ENCODE measurements around the gene STARD7. TPM values are rescaled to one million over a fixed set of nuclear protein-coding genes. Genes with fewer than 3 reads are reported as not detected.

Gene STARD7
- total RNA-seq, 6 experiments from 2014 or later = 52.8 to 83.9 (median 65.4) TPM

DNA sequence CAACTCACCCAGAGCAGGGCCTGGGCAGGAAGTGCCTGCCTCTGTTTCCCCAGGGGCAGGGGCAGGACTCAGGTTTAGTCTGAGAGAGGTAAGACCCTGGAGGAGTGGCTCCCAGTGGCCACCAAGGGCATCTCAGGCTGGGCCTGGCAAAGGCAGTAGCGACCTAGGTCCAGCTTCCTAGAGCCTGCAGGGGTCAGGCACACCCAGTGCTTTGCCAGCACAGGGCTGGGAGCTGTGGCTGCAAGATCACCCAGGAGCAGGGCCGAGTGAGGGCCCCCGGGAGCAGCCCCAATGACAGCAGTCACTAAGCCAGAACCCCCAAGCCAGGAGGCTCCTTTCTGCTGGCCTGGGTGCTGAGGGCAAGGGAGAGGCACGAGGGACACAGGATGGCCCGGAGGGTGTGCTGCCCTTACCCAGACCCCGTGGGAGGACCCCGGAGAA, 54.6 kb downstream of the STARD7 start:
- Histone ChIP-seq H3K27me3 (no peaks in the 10 kb centered on the region), H3K4me3 (no peak overlapping the region), H3K4me1 (no peaks in the 10 kb centered on the region), H3K27ac (no peak overlapping the region), H3K9me3 (no peaks in the 10 kb centered on the region), H3K36me3 (no peaks in the 10 kb centered on the region)
- DNase-seq = peak in 2 of 3 donors; percentile 11 to 48
- 65% methylated on average over 2 of the region's 7 CpGs for WGBS (ENCODE audit: insufficient coverage, low coverage, low lambda C conversion rate, missing lambda C conversion rate)
- no peak for TF ChIP-seq POLR2A (IDR thresholded peaks at IDR 0.05)
- TF ChIP-seq, protein P1, sequence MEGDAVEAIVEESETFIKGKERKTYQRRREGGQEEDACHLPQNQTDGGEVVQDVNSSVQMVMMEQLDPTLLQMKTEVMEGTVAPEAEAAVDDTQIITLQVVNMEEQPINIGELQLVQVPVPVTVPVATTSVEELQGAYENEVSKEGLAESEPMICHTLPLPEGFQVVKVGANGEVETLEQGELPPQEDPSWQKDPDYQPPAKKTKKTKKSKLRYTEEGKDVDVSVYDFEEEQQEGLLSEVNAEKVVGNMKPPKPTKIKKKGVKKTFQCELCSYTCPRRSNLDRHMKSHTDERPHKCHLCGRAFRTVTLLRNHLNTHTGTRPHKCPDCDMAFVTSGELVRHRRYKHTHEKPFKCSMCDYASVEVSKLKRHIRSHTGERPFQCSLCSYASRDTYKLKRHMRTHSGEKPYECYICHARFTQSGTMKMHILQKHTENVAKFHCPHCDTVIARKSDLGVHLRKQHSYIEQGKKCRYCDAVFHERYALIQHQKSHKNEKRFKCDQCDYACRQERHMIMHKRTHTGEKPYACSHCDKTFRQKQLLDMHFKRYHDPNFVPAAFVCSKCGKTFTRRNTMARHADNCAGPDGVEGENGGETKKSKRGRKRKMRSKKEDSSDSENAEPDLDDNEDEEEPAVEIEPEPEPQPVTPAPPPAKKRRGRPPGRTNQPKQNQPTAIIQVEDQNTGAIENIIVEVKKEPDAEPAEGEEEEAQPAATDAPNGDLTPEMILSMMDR (IDR thresholded peaks at IDR 0.05) = no peak
- intact Hi-C loops (cut with DNase I) = loop anchor here in 1 of 2 donors (10.0 kb wide), 1 partner anchor 351 kb away; the partner anchor contains the start of gene NEURL3
- no peak for ATAC-seq

DNA sequence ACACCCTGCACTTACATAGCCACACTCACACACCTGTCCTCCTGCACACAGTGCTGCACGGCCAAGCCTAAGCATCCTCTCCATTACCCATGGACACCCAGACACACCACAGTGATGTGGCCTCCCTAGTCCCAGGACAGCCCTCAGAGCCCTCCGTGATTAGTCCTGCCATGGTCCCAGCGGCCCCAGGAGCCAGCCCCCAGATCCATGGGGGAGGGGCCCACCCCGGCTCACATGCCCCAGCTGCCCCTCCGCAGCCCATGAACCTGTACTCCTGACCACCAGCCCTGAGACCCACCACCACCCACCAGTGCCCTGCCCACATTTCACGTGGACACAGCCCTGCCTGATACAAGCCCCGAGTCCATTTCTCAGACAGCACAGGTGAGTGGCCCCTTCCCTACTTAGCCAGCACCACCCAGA, 55.3 kb downstream of the STARD7 start:
- H3K4me1 ChIP-seq = no peaks in the 10 kb centered on the region
- H3K27me3 ChIP-seq = no peaks in the 10 kb centered on the region
- H3K27ac ChIP-seq = no peak overlapping the region
- no peaks in the 10 kb centered on the region for H3K36me3 ChIP-seq
- DNase-seq = peak in 2 of 3 donors; percentile 16 to 40
- H3K4me3 ChIP-seq = no peak overlapping the region
- no peak for ATAC-seq
- H3K9me3 ChIP-seq = no peaks in the 10 kb centered on the region
- WGBS (ENCODE audit: insufficient coverage, low coverage, low lambda C conversion rate, missing lambda C conversion rate) = 86% methylated on average over 1 of the region's 7 CpGs
- TF ChIP-seq, protein P1 (IDR thresholded peaks at IDR 0.05) = no peak
- TF ChIP-seq POLR2A (IDR thresholded peaks at IDR 0.05) = no peak
- intact Hi-C loops (cut with DNase I) = loop anchor here in 1 of 2 donors (10.0 kb wide), 1 partner anchor 351 kb away; the partner anchor contains the start of gene NEURL3

DNA sequence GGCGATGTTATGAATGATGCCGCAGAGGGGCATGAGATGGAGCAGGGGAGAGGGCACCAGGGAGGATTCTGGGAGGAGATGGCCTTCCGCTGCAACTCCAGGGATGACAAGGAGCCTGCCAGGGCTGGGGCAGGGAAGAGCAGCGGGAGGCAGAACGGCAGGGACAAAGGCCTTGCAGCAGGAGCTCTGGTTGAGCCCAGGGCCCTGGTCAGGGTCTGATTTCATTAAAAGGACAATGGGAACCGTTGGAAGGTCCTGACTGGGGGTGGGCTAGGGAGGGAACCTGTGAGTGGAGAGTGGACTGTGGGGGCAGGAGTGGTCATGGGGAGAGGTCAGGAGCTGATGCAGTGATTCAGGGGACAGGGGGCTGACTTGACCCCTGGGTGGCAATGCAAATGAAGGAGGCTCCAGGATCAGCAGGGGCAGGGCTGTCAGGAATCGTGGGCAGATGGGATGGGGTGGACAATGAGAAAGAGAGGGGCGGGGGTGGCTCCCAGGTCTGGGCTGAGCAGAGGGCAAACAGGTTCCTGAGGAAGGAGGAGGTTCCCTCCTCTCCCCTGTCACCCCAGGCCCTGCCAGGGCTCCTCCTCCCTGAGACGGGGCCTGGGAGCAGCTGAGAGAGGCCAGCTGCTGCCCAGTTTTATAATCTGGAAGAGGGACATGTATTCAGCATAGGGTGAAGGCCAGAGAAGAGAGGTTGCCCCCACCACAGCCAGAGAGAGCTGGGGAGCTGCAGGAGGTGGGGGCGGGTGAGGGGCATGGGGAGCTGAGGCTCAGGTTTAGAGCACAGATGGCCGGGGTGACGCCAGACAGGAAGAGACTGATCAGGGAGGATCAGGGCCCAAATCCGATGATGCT, 56.1 kb downstream of the STARD7 start:
- Histone ChIP-seq H3K27me3 (no peaks in the 10 kb centered on the region), H3K27ac (no peak overlapping the region), H3K4me1 (no peaks in the 10 kb centered on the region), H3K9me3 (no peaks in the 10 kb centered on the region), H3K36me3 (no peaks in the 10 kb centered on the region), H3K4me3 (no peak overlapping the region)
- DNase-seq (peak; percentile 12 to 32 (median 30)), ATAC-seq (no peak)
- intact Hi-C loops (cut with DNase I) = loop anchor here in 1 of 2 donors (10.0 kb wide), 1 partner anchor 352 kb away; the partner anchor contains the start of gene NEURL3
- TF ChIP-seq, protein P1 (IDR thresholded peaks at IDR 0.05) = no peak
- no peak for TF ChIP-seq POLR2A (IDR thresholded peaks at IDR 0.05)
- WGBS (ENCODE audit: insufficient coverage, low coverage, low lambda C conversion rate, missing lambda C conversion rate) = 72% methylated on average over 6 of the region's 13 CpGs

DNA sequence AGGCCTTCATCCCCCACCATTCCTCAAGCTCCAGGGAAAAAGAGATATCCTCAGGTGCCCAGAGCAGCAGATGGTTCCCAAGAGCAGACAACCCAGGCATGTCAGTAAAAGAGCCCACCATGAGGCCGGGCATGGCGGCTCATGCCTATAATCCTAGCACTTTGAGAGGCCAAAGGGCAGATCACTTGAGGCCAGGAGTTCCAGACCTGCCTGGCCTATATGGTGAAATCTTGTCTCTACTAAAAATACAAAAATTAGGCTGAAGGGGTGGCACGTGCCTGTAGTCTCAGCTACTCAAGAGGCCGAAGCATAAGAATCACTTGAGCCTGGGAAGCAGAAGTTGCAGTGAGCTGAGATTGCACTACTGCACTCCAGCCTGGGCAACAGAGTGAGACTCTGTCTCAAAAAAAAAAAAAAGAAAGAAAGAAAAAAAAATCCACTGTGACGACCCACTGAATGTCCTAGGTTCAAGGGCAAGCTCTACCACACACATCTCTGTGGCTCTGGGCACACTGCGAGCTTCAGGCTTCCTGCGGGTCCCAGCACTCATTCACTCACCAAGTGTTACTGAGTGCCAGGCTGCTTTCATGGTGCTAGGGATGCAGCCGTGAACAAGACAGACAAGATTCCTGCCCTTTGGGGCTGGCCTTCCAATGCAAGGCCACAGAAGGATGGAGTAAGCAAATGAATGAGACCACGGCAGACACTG, 56.9 kb downstream of the STARD7 start:
- H3K27ac ChIP-seq = no peak overlapping the region
- intact Hi-C loops (cut with DNase I) = loop anchor here in 1 of 2 donors (10.0 kb wide), 1 partner anchor 353 kb away; the partner anchor contains the start of gene NEURL3
- DNase-seq = no peak
- H3K36me3 ChIP-seq = no peaks in the 10 kb centered on the region
- H3K4me1 ChIP-seq = no peaks in the 10 kb centered on the region
- no peak overlapping the region for H3K4me3 ChIP-seq
- no peaks in the 10 kb centered on the region for H3K27me3 ChIP-seq
- 69% methylated on average over 7 of the region's 9 CpGs for WGBS (ENCODE audit: insufficient coverage, low coverage, low lambda C conversion rate, missing lambda C conversion rate)
- H3K9me3 ChIP-seq = no peaks in the 10 kb centered on the region
- ATAC-seq = peak in 1 of 4 donors; percentile 19
- no peak for TF ChIP-seq POLR2A (IDR thresholded peaks at IDR 0.05)
- TF ChIP-seq, protein P1 (IDR thresholded peaks at IDR 0.05) = no peak

Data from right lobe of liver (tissue), 6 donors.